Cortex of kidney (tissue), 1 donor: ENCODE data around the gene EPHA3.

ENCODE experiments used
- DNase-seq: peaks from one replicate; lab custom pipeline; 2025; lab: John Stamatoyannopoulos, UW

EPHA3 gene

DNA sequence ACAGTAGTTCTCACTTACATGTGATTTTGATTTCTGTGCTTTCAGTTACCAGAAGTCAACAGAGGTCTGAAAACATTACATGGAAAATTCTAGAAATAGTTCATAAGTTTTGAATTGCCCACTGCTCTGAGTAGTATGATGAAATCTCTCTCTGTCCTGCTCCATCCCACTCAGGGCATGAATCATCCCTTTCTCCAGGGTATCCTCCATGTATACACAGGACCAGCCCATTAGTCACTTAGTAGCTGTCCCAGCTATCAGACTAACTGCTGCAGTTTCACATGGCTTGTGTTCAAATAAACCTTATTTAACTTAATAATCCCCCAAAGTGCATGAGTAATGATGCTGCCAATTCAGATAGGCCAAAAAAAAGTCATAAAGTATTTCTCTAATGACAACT lies 38.6 kb downstream of the EPHA3 start:
- DNase-seq, result no peak

GRCh38 chr3:89154416-89154815 lies 47.0 kb downstream of the EPHA3 start:
- no peak for DNase-seq

DNA sequence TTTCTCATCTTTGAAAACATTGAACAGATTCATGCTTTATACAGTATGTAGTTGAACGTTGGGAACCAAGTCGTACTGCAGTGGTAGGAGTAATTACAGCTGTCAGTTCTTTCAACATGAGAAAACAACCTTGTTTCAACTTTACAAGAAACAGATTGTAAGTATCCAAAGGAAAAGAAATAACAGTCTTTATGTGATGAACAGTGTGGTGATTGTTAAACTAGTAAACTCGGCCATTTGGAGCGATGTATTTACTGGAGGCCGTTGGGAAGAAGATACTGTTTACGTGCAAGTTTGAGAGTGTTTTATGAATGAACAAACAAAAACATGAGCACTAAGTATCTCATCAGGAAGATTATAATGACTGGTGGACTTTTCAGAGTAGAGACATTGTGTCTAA lies 48.4 kb downstream of the EPHA3 start:
- DNase-seq, result no peak

GRCh38 chr3:89157575-89157974 lies 50.2 kb downstream of the EPHA3 start:
- no peak for DNase-seq

DNA sequence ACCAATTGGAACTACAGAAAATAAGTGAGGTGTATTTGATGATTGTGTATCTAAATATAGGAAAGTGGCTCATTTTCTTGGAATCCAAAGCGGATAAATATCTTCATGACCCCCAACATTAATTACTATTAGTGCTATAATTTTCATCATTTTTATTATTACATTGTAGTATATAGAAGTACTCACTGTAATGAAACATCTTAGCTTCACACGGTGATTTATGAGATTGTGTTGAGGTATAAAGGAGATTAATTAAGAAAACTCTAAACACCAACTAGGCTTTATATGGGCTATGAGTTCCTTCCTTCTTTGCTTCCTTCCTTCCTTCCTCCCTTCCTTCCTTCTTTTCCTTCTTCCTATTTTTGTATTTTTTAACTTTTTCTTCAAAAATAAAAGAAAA lies 52.2 kb downstream of the EPHA3 start:
- no peak for DNase-seq

DNA sequence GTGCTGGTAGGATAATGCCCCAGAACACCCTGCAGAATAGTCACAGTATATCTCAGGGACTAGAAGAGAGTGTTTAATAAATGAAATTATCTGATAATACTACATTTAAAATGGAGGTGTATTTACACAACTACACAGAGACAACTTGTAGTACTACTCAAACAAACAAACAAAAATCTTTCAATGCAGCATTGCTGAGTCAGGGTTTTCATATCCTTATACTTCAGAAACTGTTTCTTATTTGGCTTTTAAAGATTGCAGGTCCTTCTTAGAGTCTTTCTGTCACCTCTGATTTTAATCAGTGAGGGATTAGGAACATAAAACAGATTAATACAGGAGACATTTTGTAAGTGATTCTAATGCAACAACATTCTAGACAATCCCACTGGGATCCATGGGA lies 57.4 kb downstream of the EPHA3 start:
- DNase-seq, result no peak

DNA sequence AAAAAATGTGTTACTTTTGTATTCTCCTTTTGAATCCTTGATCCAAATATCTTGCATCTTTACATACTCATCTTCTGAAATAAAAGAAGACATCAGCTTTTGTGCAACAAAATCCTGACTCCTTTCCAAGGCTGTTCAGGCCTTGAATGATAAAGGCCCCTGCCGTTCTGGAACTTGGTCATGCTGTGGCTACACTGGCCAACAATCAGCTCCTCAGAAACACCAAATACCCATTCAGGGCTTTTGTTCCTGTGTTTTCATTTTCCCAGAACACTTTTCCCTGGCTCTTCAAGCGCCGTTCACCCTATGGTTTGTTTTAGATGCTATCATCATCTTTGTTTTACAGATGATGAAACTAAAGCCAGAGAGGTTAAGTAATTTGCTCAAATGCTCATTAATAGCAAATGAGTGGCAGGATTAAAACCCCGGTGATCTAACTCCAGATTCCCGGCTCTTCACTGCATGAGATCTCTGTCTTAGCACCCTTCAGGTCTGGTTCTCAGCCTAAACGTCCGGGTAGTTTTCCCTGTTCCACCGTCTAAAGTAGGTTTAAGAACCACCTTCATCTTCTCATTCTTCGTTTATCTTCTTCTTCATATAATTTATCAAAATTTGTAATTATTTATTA lies 58.3 kb downstream of the EPHA3 start:
- DNase-seq, result no peak

DNA sequence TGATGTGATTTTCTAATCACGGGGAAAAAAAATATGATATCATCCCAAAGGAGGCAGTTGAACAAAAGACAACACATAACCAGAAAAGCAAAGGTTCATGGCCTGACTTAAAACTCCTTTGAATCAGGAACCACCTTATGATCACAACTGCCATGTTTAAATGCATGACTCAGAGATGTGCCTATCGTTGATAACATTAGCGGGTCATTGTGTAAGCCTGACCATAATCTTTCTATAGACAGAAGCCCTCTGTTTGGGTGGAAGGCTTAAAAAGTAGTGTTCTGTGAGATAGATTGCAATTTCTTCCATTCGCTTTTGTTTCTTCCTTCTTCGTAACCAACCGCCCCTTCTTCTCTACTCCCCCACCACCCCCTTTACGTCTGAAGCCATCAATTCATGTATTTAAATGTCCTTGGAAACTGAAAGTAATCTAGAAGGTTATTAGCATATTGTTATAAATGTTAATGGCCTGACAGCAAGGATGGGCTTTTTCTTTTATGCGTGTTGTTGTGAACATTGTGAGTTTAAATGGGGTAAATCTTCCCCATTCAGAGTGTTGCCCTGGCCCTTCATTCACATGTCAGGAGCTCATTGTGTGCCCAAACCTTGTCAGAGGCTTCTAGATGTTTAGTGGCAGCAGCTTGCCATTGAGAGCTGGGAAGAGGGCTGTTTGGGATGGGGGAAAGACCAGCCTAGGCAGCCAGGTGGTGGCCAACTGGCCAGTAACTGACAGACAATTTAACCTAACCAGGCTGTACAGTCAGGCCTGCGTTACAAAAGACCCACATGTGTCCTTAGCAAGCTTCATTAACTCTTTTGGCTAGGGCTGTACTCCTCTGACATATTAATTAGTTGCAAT lies 64.5 kb downstream of the EPHA3 start:
- DNase-seq, result no peak

- DNase-seq, result no peak
These were observed 66.1 kb downstream of the EPHA3 start for GRCh38 chr3:89173546-89173945.

GRCh38 chr3:89179355-89180001 lies 72.1 kb downstream of the EPHA3 start:
- DNase-seq, result no peak

DNA sequence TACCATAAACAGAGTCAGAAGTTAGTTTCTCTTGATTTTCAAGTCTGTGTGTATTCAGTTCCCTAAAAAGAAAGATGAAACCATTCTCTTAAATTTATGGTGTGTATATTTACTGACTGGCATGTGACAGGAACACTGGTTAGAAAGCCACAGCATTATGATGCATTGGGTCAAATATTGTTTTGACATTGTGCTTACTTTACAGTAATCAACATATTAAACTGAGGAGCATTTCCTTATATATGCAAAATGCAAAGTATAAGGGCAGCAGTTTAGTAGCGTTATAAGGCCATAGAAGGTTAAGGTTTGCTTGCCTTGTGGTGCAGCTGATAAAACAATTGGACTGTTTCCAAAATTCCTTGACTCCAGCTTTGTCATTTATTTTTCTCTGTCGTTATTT lies 72.9 kb downstream of the EPHA3 start:
- no peak for DNase-seq

DNA sequence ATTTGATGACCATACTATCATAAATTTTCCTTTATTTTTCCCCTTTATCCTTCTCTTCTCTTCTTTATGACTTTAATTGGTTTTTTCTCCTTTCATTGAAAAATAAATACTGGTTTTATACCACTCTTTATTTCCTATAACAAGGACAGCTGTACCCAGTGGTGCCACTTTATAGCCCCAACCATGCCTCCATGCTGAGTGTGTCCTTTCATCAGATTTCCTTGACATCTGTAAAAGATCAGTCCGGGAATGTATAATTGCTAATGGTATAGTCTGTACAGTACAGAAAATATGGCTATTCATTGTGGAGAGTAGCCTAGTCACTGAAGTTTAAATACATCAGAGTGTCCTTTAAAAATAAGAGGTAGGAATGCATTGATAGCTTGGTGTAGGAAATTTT lies 74.6 kb downstream of the EPHA3 start:
- DNase-seq, result no peak

- DNase-seq, result no peak
These were observed 77.0 kb downstream of the EPHA3 start for GRCh38 chr3:89184151-89184995.

DNA sequence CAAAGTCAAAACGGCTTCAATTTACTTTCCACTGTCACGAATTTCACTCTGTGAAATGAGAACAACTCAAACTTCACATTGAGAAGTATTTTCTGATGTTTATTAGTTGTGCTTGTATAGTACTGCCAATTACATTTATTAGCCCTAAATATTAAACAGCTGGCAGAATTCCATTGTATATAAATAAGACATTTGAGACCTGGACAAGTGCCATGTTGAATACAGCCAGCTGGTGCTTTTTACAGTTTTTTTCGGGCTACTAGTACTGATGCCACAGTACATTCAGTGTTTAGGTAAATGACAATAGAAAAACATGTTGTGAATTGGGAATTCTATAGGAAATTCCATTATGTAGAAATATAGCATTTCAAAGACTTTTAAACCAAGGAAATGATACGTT lies 79.0 kb downstream of the EPHA3 start:
- DNase-seq, result no peak

- no peak for DNase-seq
These were observed 91.2 kb downstream of the EPHA3 start for GRCh38 chr3:89198591-89198990.

GRCh38 chr3:89212619-89213018 lies 105.2 kb downstream of the EPHA3 start:
- DNase-seq, result no peak

DNA sequence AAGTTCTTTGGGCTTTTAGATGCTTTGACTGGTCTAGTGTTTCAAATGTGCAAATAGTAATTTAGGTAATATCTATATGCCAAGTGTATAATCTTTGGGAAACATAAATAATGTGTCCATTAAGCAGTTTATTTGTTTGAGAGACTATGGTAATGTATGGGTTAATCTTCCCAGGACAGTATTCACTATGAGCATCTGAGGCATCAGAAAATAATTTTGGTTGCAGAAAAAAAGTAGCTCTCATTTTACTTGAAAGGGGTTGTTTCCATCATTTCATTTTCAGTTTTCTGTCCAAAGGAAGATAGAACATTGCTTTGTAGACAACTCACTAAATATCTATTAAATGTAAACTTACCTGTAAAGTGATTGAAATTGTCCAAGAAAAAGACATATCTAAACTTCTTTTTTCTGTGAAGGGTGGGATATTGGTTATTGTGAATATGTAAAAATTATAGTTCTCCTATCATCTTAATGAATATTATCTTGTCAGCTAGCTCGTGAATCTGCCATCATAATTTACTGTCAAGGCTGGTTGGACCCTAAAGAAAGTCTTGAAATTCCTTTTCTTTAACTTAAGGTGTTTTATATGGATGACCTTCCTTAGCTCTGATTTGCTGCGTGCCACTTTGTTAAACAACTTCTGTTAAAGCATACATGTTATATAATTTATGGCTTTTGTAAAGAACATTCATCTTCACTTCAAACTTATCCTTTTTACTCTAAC lies 108.8 kb downstream of the EPHA3 start:
- DNase-seq, result no peak

DNA sequence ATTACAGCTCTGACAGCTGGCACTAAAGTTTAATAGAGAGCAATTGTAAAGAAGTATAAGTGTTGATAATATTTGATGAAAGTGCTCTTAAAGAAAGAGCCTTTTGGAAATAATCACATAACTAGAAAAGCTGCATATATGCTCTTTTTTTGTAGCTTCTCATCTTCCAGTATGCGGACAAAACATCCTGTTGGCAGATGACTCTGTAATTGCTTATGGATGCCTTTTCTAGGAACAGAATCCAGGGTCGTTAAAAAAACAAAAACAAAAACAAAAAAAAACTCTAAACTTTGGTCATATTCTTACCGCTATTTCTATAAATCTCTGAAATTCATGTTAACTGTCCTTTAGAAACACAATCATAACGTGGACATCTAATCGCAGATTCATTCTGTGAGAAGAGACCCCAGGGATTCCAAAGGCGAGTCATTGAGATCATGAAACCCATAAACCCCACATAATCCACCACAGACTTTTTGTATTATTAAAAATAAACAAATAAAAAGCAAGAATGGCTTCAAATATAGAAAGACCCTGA lies 109.8 kb downstream of the EPHA3 start:
- DNase-seq, result no peak

GRCh38 chr3:89221924-89222323 lies 114.5 kb downstream of the EPHA3 start:
- DNase-seq, result no peak

- no peak for DNase-seq
These were observed 115.8 kb downstream of the EPHA3 start for GRCh38 chr3:89223188-89223587.

GRCh38 chr3:89227218-89227617 lies 119.8 kb downstream of the EPHA3 start:
- no peak for DNase-seq
